Adipocyte (in vitro differentiated cells): ENCODE results near the gene GYS1.
"Not testable (repeated sequence)": the region's sequence is repeated elsewhere in the genome, so short reads cannot be mapped to it uniquely, and the experiment has no call there.

Experiments used
- DNase-seq: peaks from one replicate; pipeline ENCODE4 v3.0.0-alpha.2; 2015; ENCODE audit warnings: low read depth
- H3K27me3 ChIP-seq: replicated peaks from 2 replicates; pipeline ENCODE4 v1.7.0; 2013; ENCODE audit warnings: mild to moderate bottlenecking, low read length, moderate library complexity; ENCODE audit not compliant: control insufficient read depth, insufficient read depth
- H3K36me3 ChIP-seq: 2 replicates; pipeline ENCODE4 v1.7.0; 2013; ENCODE audit warnings: low read length, mild to moderate bottlenecking, moderate library complexity; ENCODE audit not compliant: control insufficient read depth, insufficient read depth, severe bottlenecking
- H3K4me1 ChIP-seq: 2 replicates; pipeline ENCODE4 v1.7.0; 2013; ENCODE audit warnings: mild to moderate bottlenecking, low read length, moderate library complexity; ENCODE audit not compliant: control insufficient read depth, insufficient read depth
- H3K4me3 ChIP-seq: 2 replicates; pipeline ENCODE4 v1.7.0; 2013; ENCODE audit warnings: mild to moderate bottlenecking, low read length, moderate library complexity
- H3K9ac ChIP-seq: 2 replicates; pipeline ENCODE4 v1.7.0; 2013; ENCODE audit warnings: mild to moderate bottlenecking, low read length, moderate library complexity
- H3K9me3 ChIP-seq: 2 replicates; pipeline ENCODE4 v1.7.0; 2013; ENCODE audit warnings: mild to moderate bottlenecking, low read length, moderate library complexity; ENCODE audit not compliant: control insufficient read depth

GYS1 gene

DNA sequence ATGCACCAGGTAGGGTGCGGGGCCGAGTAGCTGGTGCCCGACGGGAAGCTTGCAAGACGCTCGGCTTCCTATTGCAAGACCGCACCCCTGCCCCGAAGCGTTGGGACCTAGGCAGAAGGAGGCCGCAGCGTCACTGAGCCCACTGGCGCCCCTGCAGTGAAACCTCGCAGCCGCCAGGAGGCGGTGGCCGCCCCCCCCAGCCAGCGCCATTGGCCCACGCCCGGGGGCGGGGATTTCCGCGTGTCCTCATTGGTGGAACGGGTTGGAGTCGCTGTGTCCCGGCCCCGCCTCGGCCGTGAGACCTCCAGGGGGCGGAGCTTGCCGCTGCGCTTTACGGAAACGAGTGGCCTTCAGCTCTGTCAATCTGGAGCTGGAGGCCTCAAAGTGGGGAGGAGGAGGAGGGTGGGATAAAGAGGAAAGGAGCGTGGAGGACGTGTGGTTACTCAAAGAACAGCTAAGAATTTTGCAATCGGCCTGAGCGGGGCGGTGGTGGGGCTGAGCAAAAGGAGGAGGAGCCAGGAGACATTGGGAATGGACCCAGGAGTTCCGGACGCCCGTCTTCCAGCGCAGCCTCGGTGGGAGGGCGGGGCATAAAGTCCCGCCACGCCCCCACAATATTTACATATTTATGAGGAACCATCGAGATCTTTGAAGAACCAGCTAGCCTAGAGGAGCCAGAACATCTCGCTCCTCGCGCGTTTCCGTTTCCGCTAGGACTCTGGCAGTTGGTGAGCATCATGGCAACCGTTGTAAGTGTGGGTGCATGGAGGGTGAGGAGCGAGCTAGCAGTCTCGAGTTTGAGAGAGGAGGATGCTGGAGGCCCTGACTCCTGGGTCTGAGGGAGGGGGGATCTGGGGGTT is at the start of gene GYS1, which contains the start of gene RUVBL2:
Gene GYS1 (minus strand): TSS at position 135 of the 860 bp plus-strand sequence. CDS start 197 bp downstream, outside the sequence.
Gene RUVBL2 (plus strand): TSS at position 713 of the 860 bp plus-strand sequence. CDS start 25 bp downstream, at position 738.
- Histone ChIP-seq H3K9ac (peak within 1 kb of the TSS; percentile 100), H3K36me3 (peaks cover 6% of the 10 kb centered on the region), H3K4me3 (peak within 1 kb of the TSS; percentile 99), H3K9me3 (no peaks in the 10 kb centered on the region), H3K4me1 (peaks cover 34% of the 10 kb centered on the region), H3K27me3 (no peaks in the 10 kb centered on the region)
- peak; percentile 100 for DNase-seq

DNA sequence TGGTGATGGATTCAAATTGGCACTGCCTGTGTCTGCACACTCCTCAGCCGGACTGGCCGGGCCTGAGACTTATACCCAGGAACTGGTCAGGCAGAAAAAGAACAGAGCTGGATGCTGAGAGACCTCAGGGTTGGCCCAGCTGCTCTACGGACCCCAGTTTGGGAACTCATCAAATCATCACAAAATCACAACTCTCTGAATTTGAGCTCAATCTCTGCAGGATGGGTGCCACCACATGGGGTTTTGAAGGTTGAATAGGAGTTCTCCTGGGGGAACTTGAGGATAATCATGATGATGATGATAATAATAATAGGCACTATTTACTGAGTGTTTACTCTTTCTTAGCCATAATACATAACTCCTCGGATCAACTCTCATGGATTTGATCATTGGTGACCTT is 49.6 kb upstream of the GYS1 start:
- DNase-seq, H3K36me3 ChIP-seq, H3K9ac ChIP-seq, H3K4me3 ChIP-seq, H3K9me3 ChIP-seq, H3K27me3 ChIP-seq, H3K4me1 ChIP-seq: not testable (repeated sequence)

DNA sequence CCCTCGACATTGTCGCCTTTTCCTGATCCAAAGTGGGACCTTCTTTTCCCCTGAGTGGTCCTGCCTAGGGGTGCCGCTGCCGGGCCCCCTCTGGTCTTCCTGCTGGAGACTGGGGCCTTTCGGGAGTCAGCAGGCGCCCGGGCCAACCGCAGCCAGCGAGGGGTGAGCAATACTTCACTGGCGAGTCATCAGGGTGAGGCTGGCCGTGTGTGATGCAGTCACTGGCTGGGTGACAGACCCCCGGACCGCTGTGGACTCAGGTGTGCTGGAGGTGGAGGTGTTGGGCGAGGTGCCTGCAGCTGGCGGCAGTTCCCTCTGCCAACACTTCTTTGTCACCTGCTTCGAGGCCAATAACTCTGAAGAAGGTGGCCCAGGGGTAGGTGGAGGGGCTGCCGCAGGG is 49.1 kb upstream of the GYS1 start:
- no peak overlapping the region for H3K9ac ChIP-seq
- no peaks in the 10 kb centered on the region for H3K9me3 ChIP-seq
- H3K4me1 ChIP-seq = no peaks in the 10 kb centered on the region
- no peaks in the 10 kb centered on the region for H3K36me3 ChIP-seq
- no peaks in the 10 kb centered on the region for H3K27me3 ChIP-seq
- H3K4me3 ChIP-seq = no peak overlapping the region
- DNase-seq = no peak

DNA sequence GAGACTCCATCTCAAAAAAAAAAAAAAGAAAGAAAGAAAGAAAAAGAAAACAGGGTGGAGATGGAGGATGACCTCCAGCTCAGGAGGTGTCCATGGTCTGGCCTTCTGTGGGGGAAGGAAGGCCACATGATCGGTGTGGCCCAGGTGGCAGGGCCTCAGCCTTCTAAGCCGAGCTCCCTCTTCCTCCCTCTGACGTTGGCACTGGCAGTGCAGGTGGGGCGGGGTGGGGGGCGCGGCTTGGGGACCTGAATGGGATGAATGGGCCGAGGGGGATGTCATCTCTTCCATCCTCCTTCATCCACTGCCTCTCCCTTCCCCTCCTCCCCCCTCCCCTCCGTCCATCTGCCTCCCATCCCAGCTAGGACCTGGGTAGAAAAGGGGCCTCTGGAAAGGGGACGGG is 46.6 kb upstream of the GYS1 start:
- not testable (repeated sequence) for H3K4me3 ChIP-seq, DNase-seq, H3K27me3 ChIP-seq, H3K36me3 ChIP-seq, H3K9ac ChIP-seq, H3K4me1 ChIP-seq, H3K9me3 ChIP-seq

DNA sequence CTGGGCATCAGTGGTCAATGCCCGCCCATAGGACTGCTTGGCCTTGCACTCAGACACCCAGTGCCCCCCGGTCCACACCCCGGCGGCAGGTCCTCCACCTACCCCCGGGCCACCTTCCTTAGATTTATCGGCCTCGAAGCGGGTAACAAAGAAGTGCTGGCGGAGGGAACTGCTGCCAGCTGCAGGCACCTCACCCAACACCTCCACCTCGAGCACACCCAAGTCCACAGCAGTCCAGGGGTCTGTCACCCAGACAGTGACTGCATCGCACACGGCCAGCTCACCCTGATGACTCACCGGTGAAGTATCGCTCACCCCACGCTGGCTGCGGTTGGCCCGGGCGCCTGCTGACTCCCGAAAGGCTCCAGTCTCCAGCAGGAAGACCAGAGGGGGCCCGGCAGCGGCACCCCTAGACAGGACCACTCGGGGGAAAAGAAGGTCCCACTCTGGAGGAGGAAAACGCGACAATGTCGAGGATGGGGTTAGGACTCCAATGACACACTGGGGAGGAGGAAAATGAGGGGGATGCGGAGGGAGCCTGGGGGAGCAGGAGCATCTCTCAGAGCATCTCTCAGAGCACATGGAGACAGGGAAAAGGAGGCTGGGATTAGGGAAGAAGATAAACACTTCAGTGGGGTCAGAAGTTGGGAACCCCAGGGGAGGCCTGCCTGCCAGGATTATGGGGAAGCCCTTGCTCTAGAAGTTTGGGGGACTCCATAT is 45.6 kb upstream of the GYS1 start:
- not testable (repeated sequence) for H3K4me1 ChIP-seq, DNase-seq, H3K27me3 ChIP-seq, H3K9ac ChIP-seq, H3K9me3 ChIP-seq, H3K4me3 ChIP-seq, H3K36me3 ChIP-seq

DNA sequence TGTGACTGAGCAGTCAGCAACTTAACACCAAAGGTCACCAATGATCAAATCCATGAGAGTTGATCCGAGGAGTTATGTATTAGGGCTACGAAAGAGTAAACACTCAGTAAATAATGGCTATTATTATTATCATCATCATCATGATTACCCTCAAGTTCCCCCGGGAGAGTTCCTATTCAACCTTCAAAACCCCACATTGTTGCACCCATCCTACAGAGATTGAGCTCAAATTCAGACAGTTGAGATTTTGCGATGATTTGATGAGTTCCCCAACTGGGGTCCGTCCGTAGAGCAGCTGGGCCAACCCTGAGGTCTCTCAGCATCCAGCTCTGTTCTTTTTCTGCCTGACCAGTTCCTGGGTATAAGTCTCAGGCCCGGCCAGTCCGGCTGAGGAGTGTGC is 45.0 kb upstream of the GYS1 start:
- not testable (repeated sequence) for DNase-seq, H3K9me3 ChIP-seq, H3K9ac ChIP-seq, H3K4me3 ChIP-seq, H3K36me3 ChIP-seq, H3K27me3 ChIP-seq, H3K4me1 ChIP-seq

DNA sequence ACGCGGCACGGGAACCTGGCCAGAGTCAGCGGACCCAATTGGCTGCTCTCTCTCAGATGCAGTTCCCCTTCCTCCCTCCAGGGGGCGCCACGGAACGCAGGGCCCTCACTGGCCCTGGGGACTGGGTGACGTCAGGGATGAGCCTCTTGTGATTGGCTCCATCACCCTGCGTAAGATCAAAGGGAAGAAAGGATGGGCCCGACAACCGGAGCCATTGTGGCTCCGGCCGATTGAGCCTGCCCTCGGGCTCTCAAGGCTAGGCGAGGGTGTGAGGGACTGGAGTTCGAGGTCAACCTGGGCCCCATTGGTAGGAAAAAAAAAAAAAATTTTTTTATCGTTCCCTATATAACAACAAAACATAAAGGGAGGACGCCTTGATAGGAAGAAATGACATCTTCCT is 43.7 kb upstream of the GYS1 start, which contains the start of gene CGB1:
Gene CGB1 (minus strand): TSS at position 81 of the 400 bp plus-strand sequence. CDS start 184 bp downstream, outside the sequence.
- not testable (repeated sequence) for H3K4me1 ChIP-seq, H3K9me3 ChIP-seq, H3K4me3 ChIP-seq, H3K9ac ChIP-seq, DNase-seq, H3K36me3 ChIP-seq, H3K27me3 ChIP-seq

DNA sequence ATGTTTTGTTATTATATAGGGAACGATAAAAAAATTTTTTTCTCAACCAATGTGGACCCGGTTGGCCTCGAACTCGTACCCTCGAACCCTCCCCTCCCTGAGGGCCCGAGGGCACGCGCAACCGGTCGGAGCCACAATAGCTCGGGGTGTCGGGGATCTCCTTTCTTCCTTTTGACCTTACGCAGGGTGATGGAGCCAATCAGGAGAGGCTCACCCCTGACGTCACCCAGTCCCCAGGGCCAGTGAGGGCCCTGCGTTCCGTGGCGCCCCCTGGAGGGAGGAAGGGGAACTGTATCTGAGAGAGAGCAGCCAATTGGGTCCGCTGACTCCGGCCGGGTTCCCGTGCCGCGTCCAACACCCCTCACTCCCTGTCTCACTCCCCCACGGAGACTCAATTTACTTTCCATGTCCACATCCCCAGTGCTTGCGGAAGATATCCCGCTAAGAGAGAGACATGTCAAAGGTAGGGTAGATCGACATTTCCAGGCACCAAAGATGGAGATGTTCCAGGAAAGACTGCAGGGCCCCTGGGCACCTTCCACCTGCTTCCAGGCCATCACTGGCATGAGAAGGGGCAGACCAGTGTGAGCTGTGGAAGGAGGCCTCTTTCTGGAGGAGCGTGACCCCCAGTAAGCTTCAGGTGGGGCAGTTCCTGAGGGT is 38.7 kb upstream of the GYS1 start, which contains the start of gene CGB2:
Gene CGB2 (plus strand): TSS at position 249 of the 660 bp plus-strand sequence. CDS start 206 bp downstream, at position 455.
- H3K4me3 ChIP-seq, H3K9me3 ChIP-seq, DNase-seq, H3K9ac ChIP-seq, H3K4me1 ChIP-seq, H3K27me3 ChIP-seq, H3K36me3 ChIP-seq: not testable (repeated sequence)

DNA sequence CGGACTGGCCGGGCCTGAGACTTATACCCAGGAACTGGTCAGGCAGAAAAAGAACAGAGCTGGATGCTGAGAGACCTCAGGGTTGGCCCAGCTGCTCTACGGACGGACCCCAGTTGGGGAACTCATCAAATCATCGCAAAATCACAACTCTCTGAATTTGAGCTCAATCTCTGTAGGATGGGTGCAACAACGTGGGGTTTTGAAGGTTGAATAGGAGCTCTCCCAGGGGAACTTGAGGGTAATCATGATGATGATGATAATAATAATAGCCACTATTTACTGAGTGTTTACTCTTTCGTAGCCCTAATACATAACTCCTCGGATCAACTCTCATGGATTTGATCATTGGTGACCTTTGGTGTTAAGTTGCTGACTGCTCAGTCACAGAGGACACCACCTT is 37.2 kb upstream of the GYS1 start:
- H3K9ac ChIP-seq, H3K4me3 ChIP-seq, H3K4me1 ChIP-seq, H3K9me3 ChIP-seq, H3K36me3 ChIP-seq, H3K27me3 ChIP-seq, DNase-seq: not testable (repeated sequence)

DNA sequence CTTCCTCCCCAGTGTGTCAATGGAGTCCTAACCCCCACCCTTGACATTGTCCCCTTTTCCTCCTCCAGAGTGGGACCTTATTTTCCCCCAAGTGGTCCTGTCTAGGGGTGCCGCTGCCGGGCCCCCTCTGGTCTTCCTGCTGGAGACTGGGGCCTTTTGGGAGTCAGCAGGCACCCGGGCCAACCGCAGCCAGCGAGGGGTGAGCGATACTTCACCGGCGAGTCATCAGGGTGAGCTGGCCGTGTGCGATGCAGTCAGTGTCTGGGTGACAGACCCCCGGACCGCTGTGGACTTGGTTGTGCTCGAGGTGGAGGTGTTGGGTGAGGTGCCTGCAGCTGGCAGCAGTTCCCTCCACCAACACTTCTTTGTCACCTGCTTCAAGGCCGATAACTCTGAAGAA is 36.6 kb upstream of the GYS1 start:
- not testable (repeated sequence) for H3K9me3 ChIP-seq, DNase-seq, H3K4me1 ChIP-seq, H3K27me3 ChIP-seq, H3K36me3 ChIP-seq, H3K4me3 ChIP-seq, H3K9ac ChIP-seq

DNA sequence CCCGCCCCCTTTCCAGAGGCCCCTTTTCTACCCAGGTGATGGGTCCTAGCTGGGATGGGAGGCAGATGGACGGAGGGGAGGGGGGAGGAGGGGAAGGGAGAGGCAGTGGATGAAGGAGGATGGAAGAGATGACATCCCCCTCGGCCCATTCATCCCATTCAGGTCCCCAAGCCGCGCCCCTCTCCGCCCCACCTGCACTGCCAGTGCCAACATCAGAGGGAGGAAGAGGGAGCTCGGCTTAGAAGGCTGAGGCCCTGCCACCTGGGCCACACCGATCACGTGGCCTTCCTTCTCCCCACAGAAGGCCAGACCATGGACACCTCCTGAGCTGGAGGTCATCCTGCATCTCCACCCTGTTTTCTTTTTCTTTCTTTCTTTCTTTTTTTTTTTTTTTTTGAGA is 35.6 kb upstream of the GYS1 start:
- H3K4me1 ChIP-seq, H3K9ac ChIP-seq, H3K36me3 ChIP-seq, H3K4me3 ChIP-seq, H3K9me3 ChIP-seq, H3K27me3 ChIP-seq, DNase-seq: not testable (repeated sequence)
